GM23248 (cell line): ENCODE results near the gene ANKRD65.
"Not testable (repeated sequence)": the region's sequence is repeated elsewhere in the genome, so short reads cannot be mapped to it uniquely, and the experiment has no call there.

ENCODE experiments used
- EZH2 ChIP-seq: fragments of 200-600 bp; sonication (generic); IDR thresholded peaks from 2 replicates; pipeline ENCODE4 v1.6.1; 2018; ENCODE audit warnings: antibody characterized with exemption, mild to moderate bottlenecking; ENCODE audit not compliant: insufficient read depth, poor library complexity, severe bottlenecking
- EZH2phosphoT487 ChIP-seq: fragments of 200-600 bp; sonication (generic); IDR thresholded peaks from 2 replicates; pipeline ENCODE4 v1.6.1; 2018; ENCODE audit warnings: antibody characterized with exemption, moderate library complexity, mild to moderate bottlenecking, low read depth; ENCODE audit not compliant: insufficient read depth

GRCh38 chr1:1454286-1455056 lies 33.4 kb upstream of the ANKRD65 start:
- not testable (repeated sequence) for TF ChIP-seq EZH2, EZH2phosphoT487
